GM19035 (cell line): Measurements from ENCODE around the gene POPDC3.

ENCODE experiments used
- ATAC-seq: cut with Tn5 transposase; IDR thresholded peaks from one replicate; pipeline ENCODE4 v1.9.1; 2021; ENCODE audit not compliant: unreplicated experiment

POPDC3 gene

DNA sequence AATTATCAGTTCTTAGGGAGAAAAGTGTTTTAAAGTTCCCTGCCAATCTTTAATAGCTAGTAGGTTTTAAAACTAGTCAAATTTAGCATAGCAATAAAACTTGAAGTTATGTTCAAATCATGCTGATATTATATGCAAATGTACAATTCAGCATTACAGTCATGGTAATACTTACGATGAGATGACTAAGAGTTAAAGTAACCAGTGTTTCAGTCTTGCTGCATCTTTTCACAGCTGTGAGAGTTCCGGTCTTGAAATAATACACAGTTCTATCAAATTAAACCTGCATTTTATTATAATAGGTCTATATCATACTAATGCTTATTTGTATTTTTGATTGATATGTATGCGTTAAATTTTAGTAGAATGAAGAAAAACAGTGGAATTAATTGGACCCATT is 26.1 kb downstream of the POPDC3 start:
- ATAC-seq = no peak

DNA sequence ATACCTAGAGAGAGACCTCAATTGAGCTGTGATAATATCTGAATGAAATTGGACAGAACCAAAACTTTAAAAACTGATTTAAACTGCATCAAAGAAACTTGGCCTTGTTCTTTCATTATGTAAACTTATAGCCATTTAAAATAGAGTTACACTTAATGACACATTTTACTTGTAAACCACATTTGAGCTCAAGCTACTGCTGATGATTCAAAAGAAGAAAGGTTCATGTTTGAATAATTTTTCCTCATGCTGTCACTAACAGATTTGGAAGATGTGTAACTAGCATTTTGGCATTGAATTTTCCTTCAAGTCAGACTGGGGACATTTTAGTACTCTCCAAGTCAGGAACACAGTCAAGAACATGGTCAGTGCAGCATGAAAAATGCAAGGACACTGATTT is 26.9 kb downstream of the POPDC3 start:
- ATAC-seq = no peak

DNA sequence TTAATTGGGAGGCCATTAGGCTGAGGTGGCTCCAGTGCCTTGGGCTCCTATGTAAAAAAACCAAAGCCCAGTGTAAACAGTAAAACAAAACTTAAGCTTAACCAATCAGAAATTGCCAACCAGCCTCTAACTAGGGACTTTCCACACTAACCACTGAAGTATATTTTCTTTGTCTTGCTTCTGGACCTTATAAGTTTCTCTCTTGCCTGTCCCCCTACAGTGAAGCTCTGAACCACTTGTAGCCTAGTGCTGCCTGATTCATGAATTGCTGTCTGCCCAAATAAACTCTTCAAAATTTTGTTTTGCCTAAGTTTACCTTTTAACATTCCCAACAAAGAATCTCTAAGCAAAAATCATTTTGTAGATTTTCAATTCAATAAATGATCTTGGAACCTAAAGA is 28.2 kb downstream of the POPDC3 start:
- no peak for ATAC-seq

DNA sequence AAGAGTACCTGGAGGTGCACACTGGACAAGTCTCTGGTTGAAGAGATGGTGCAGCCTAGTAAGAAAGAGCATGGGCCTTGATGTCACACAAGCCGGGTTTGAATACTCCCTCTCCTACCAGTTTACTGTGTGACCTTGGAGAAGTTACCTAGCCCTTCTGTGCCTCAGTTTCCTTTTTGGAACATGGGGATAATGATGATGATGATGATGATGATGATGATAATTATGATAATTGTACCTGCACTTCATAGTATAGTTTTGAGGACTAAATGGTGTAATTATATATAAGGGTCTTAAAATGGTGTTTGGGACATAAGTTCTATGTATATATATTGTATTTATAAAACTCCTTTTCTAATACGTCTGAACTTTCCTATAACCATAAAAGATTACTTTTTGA is 41.7 kb downstream of the POPDC3 start:
- no peak for ATAC-seq

DNA sequence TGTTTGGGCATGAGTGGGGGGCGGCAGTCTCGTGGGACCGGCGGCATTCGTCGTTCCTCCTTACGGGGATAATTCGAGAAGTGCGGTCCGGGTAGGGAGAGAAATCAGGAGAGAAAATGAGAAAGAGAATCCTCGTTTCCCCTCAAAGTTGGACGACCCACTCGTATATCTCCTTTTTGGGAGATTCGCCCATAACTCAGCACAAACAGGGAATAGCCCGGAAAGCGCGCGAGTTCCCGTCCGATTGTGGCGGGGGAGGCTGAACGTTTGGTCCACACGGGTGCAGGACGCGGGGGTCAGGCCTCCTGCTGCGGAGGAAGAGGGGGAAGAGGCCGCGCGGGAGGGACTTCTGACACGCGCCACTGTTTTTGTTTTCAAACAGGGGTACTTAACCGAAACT is 42.4 kb downstream of the POPDC3 start:
- no peak for ATAC-seq

DNA sequence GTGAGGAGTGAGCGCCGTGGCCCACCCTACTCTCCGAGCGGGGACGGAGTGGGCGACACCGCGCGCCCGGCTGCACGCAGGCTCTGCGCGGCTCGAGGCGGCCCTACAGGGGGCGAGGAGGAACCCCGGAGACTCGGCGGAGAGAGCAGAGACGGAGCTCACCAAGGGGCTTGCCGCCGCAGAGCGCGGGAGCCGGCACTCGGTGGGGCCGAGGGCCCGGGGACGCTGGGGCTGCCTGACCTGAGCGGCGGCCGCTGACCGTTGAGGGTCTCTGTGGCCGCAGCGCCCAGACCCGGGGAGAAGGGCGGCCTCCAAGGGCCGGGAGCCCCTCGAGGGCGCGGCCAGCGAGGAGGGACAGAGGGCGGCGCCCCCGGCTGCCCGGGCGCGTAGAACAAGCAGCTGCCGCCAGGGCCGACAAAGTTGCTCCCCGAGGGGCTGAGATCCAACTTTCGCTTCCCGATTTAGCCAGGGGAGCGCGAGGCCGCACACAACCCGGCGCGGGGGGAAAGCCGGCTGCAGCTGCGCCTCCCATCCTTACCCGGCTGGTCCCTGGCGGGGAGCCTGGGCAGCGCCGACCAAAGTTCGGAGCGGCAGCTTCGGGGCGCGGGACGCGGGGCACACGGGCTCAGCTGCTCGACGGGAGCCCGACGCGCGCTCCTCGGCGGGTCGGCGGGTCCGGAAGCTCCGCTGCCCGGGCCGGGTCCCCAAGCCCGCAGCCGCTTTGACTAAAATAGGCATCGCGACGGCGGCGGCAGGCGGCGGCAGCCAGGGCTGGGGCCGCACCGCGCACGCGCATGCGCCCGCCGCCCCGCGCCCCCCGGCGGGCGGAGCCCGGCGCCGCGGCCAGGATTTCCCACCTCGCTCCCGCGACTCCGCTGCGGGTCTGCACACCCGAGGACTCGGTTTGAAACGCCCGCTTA is 43.1 kb downstream of the POPDC3 start:
- ATAC-seq = peak; percentile 64

DNA sequence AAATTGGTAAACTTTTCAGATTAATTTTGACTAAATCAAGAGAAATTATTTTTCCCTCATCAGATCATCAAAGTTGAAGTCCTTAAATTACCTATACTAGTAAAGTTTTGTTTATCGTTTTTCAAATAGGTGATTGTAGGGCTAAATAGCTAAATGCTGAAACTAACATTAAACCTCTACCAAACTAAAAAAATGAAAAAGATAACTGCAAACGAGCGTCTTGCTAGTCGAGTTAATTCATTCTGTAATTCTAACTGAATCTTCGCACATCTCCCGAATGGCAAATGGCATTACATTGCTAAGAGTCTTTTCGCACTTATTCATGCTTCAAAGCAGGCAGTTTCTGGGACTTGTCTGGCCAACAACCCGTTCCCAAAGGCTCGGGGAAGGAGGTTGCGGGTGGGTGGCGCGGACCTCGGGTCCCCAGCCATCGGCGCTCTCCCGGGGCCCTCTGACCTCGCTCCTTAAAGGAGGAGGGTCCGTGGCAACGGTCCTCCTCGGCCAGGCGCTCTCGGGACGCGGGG is 43.8 kb downstream of the POPDC3 start:
- ATAC-seq = peak; percentile 3

DNA sequence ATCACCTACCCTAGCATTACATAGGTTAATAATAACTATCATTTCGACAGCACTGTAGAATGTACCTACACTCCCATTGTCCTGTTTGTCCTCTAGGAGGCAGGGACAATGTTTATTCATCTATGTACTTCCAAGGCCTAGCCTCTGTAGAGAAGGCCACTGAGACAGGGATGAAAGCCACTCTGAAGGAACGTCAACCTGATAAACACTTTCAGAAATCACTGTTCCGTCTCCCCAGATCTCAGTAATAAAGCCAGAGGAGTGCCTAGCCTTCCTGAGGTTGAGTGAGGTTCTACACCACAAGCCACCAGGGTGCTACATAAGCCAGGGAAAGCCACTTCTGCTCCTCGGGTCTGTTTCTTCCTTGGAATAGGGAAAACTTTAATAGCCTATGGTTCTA is 44.8 kb downstream of the POPDC3 start:
- no peak for ATAC-seq

DNA sequence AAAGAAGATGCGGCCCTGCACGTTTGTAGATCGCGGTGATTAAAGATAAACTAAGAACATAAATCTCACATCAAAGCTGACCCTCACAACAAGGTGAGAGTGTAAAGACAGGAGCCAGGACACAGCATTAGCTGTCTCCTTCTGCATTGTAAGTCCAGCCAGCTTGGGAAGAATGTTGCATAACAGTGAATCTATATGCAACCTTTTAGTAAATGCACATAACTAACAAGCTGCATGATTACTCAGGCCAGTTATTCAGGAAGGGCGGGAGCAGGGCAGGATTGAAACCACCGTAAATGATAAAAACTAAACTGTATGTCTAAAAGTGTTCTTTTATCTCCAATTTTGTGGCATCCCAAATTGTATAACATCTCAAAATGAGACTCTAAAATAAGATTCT is 57.1 kb downstream of the POPDC3 start:
- ATAC-seq = no peak

DNA sequence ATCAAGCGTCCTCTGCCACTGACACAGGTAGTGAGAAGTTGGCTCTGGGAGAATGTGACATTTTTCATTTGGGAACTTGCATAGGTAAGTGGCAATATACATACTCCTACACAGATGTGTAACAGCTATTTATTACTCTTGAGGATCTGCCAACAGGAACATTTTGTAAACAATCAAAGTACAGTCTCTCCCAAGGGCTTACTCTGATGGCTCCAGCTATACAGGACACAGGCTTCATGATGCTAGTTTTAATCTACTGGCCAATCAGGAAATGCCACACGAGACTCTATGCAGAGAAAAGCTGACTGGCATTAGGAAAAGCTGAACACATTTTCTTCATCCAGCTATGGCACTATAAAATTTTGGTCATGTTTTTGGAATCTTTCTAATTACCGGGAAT is 57.8 kb downstream of the POPDC3 start:
- no peak for ATAC-seq

DNA sequence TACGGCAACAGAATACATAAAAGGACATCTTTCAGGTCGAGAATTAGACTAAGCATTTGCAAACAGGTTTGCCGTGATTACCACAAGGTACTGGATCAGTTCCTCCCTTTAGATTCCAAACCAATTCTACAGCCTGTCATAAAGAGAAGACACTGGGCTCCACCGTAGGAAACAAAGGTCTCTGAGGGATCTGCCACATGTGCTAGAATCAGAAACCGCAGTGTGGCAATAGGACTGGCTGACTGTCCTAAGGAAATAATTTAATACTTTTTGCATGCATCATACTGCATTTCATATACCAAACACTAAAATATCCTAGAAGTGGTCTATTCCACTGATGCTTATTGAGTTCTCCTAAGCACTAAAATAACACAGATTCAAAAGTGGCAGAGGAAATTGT is 59.2 kb downstream of the POPDC3 start:
- no peak for ATAC-seq

DNA sequence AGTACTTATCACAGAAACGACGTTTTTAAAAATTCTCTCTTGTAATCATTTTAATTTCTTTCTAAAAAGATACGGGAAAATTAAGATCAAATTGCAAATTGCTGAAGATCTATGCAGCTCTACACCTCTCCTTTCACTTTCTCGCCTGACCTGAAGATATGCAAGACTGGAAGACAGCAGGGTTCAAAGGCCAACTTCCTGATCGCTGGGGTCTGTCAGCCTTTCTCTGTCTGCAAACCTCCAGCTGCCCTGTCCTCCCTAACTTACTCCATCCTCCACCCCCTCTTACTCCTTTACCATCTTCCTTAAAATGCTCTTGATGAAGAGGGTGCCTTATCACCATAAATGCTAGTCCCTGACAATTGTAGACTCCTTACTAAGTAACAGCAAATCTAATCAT is 63.7 kb downstream of the POPDC3 start:
- no peak for ATAC-seq

DNA sequence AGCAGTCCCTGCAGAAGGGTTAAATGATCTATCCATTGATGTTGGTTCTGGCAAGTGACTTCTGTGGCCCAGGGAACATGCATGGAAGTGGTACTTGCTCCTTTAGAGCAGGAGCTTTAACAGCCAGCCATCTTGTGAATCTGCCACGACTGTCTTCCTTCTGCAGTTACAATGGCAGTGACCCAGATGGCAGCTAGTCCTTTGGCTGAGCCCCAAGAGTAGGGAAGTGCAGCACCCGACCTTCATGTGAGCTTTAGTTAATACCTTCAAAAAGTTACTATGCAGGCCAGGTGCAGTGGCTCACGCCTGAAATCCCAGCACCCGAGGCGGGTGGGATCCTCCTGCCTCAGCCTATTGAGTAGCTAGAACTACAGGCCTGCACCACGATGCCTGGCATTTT is 66.4 kb downstream of the POPDC3 start:
- ATAC-seq = no peak

DNA sequence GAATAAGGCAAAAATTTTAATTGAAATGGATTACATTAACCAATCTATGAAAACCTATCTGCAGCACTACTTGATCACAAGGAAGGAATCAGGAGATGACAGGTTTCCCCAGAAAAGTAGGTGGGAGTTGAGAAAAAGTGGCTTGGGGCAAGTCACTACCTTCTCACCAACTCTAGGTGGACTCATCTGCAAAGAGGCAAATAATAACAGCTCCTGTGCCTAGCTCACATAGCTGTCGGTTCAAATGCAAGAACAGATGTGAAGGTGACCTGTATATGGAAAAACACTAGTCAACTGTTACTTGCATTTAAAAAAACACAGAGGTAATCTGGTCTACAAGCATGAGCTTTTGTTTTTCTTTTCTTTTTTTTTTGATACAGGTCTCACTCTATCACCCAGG is 67.2 kb downstream of the POPDC3 start:
- no peak for ATAC-seq

DNA sequence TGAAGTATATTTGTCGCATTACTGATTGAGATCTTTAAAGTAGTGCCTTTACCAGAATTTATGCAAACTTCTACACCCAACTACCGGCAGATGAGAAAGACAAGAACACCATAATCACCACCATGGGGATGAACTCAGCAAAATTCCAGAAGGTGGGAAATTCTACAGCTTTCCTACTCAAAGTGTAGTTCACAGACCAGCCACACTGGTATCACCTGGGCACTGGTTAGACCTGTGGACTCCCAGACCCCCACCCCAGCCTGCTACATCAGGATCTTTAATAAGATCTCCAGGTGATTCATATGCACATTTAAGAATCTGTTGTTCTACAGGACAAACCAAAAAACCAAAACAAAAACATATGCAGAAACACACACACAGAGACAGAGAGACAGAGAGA is 67.9 kb downstream of the POPDC3 start:
- ATAC-seq = no peak

DNA sequence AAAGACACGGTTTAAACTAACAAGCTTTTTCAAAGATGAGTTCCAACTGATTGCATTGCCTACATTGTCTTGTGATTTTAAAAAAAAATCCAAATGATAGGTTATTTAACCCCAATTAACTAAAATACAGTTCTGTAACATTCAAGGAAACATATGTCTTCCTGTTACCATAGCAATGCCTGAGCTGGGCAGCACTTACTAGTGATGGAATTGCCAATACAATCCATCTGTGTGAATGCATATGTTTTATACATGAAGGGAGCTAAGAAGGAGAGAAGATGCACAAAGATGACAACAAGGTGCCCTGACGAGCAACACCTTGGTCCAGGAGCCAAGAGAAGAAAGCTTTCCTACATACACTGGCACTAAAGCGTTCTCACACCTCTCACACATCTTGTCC is 68.7 kb downstream of the POPDC3 start:
- ATAC-seq = no peak

DNA sequence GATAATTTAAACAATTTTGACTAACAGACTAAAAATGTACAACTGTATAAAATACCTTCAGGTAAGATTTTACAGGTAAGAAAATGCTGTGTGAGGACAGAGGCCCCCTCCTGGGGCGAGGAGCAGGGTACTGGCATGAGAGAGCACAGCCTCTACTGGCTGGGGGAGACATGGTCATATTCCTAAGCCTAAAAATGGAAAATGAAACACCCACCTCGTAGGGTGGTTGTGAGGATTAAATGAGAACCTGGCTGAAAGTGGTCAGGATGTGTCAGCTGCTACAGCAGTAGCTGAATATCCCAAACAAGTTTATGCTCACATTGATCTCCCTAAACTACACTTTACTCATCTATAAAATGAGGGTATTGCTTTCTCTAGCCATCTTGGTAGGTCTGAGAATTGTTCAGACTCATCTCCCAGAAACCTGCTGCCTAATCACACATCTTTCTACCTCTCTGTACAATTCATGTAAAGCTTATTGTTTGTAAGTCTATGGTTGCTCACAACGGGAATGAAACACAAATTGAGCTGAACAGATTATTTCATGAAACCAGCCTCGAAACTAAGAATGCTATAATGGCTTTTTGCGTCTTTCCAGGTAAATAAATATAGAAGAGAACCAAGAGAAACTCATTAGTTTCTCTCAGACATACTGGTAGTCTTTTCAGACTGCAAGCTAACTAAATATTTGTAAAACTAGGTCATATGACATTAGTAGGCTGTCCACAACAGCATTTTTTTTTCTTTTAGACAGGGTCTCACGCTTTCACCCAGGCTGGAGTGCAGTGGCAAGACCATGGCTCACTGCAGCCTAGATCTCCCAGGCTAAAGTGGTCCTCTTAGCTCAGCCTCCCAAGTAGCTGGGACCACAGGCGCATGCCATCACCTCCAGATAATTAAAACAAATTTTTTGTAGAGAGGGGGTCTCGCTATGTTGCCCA is 69.6 kb downstream of the POPDC3 start:
- no peak for ATAC-seq

DNA sequence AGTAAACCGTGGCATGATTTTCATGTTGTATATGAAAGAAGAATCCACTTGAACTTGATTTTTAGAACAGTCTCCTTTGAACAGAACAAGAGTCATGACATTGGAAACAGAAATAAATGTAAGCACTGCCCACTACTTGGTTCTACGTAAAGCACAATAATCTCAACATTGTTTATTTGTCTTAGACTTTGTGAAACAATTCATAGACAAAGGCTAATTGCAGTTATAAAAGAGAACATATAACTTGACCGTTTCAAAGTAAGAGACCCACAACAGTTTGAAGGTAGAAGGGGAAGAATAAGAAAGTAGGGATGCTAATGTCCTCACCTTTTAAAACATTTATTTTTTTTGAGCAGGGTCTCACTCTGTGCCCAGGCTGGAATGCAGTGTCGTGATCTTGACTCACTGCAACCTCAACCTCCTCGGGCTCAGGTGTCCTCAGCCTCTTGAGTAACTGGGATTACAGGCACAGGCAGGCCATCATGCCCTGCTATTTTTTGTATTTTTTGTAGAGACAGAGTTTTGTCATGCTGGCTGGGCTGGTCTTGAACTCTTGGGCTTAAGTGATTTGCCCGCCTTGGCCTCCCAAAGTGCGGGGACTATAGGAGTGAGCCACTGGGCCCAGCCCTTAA is 71.1 kb downstream of the POPDC3 start:
- no peak for ATAC-seq
